ENCODE measurements around the gene CLCN3. TPM values are rescaled to one million over a fixed set of nuclear protein-coding genes. Genes with fewer than 3 reads are reported as not detected.

The CLCN3 gene
- total and polyA plus RNA-seq, 10 of the 15 experiments (the other 5 are each of a cell fraction or from before 2014, with no cell fraction given), result 4.0 to 22.8 (median 11.8) TPM

DNA sequence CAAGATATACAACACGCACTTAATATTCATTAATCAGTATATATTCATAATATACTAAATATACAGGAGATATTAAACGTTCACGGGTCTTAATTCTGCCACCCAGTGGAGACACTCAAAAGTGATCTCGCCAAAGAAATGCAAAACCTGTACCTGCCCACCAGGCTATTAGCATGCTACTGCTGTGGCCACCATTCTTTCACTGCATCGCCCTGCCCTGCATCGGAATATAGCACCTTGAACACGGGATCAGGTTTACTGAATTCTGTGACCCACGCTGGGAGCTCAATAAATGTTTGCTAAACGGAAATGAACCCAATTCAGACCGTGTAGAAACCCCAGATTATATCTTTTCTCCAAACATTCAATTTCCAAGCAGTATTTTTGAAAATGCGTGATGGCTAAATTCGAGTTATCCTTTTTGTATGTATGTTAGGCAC, 840 bp upstream of the CLCN3 start (continued):
- TF ChIP-seq, protein P1, sequence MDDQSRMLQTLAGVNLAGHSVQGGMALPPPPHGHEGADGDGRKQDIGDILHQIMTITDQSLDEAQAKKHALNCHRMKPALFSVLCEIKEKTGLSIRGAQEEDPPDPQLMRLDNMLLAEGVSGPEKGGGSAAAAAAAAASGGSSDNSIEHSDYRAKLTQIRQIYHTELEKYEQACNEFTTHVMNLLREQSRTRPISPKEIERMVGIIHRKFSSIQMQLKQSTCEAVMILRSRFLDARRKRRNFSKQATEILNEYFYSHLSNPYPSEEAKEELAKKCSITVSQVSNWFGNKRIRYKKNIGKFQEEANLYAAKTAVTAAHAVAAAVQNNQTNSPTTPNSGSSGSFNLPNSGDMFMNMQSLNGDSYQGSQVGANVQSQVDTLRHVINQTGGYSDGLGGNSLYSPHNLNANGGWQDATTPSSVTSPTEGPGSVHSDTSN (IDR thresholded peaks at IDR 0.05; ENCODE audit: insufficient replicate concordance, low read depth, low read length), result no peak
- TF ChIP-seq MYC (IDR thresholded peaks at IDR 0.05; ENCODE audit: insufficient read depth, insufficient read length, insufficient replicate concordance, low read length, severe bottlenecking), result no peak
- peak; percentile 24; the same call in 1 of the 2 replicates for TF ChIP-seq PML (IDR thresholded peaks at IDR 0.05; ENCODE audit: low read length)
- TF ChIP-seq POLR2AphosphoS5 (IDR thresholded peaks at IDR 0.05; ENCODE audit: low read length), result 0 out of 2 replicates have a peak, but pooled peaks have one; percentile 18
- TF ChIP-seq MTA2 (IDR thresholded peaks at IDR 0.05; ENCODE audit: low read depth), result no peak
- no peak for TF ChIP-seq BHLHE40 (IDR thresholded peaks at IDR 0.05; ENCODE audit: borderline replicate concordance in 1 of 2, low read depth in 2 of 2, low read length in 1 of 2)
- TF ChIP-seq HDAC2 (IDR thresholded peaks at IDR 0.05), result no peak
- TF ChIP-seq ATF2 (IDR thresholded peaks at IDR 0.05; ENCODE audit: low read length), result peak; percentile 55
- TF ChIP-seq PRDM15 (CRISPR knock-in tag; IDR thresholded peaks at IDR 0.05), result no peak
- no peak for TF ChIP-seq HCFC1 (IDR thresholded peaks at IDR 0.05; ENCODE audit: low read length)
- TF ChIP-seq NFYB (IDR thresholded peaks at IDR 0.05; ENCODE audit: insufficient read depth, low read depth, low read length), result no peak
- no peak for TF ChIP-seq BCL11A (IDR thresholded peaks at IDR 0.05; ENCODE audit: low read depth, low read length)
- TF ChIP-seq NR2F1 (conservative IDR thresholded peaks at IDR 0.05), result no peak
- no peak for TF ChIP-seq PAX5 (IDR thresholded peaks at IDR 0.05; ENCODE audit: borderline replicate concordance, low read depth, low read length)
- no peak for TF ChIP-seq NFIC (IDR thresholded peaks at IDR 0.05; ENCODE audit: low read depth, low read length)
- TF ChIP-seq, protein P2, sequence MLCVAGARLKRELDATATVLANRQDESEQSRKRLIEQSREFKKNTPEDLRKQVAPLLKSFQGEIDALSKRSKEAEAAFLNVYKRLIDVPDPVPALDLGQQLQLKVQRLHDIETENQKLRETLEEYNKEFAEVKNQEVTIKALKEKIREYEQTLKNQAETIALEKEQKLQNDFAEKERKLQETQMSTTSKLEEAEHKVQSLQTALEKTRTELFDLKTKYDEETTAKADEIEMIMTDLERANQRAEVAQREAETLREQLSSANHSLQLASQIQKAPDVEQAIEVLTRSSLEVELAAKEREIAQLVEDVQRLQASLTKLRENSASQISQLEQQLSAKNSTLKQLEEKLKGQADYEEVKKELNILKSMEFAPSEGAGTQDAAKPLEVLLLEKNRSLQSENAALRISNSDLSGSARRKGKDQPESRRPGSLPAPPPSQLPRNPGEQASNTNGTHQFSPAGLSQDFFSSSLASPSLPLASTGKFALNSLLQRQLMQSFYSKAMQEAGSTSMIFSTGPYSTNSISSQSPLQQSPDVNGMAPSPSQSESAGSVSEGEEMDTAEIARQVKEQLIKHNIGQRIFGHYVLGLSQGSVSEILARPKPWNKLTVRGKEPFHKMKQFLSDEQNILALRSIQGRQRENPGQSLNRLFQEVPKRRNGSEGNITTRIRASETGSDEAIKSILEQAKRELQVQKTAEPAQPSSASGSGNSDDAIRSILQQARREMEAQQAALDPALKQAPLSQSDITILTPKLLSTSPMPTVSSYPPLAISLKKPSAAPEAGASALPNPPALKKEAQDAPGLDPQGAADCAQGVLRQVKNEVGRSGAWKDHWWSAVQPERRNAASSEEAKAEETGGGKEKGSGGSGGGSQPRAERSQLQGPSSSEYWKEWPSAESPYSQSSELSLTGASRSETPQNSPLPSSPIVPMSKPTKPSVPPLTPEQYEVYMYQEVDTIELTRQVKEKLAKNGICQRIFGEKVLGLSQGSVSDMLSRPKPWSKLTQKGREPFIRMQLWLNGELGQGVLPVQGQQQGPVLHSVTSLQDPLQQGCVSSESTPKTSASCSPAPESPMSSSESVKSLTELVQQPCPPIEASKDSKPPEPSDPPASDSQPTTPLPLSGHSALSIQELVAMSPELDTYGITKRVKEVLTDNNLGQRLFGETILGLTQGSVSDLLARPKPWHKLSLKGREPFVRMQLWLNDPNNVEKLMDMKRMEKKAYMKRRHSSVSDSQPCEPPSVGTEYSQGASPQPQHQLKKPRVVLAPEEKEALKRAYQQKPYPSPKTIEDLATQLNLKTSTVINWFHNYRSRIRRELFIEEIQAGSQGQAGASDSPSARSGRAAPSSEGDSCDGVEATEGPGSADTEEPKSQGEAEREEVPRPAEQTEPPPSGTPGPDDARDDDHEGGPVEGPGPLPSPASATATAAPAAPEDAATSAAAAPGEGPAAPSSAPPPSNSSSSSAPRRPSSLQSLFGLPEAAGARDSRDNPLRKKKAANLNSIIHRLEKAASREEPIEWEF (IDR thresholded peaks at IDR 0.05; ENCODE audit: insufficient replicate concordance, low read depth, low read length), result no peak
- TF ChIP-seq USF2 (IDR thresholded peaks at IDR 0.05; ENCODE audit: borderline replicate concordance, low read depth, low read length), result no peak
- TF ChIP-seq ATF7 (IDR thresholded peaks at IDR 0.05; ENCODE audit: low read depth), result no peak
- TF ChIP-seq GATAD2B (conservative IDR thresholded peaks at IDR 0.05; ENCODE audit: low read depth), result no peak
